ENCODE results near the gene CLEC16A.

The CLEC16A gene

DNA sequence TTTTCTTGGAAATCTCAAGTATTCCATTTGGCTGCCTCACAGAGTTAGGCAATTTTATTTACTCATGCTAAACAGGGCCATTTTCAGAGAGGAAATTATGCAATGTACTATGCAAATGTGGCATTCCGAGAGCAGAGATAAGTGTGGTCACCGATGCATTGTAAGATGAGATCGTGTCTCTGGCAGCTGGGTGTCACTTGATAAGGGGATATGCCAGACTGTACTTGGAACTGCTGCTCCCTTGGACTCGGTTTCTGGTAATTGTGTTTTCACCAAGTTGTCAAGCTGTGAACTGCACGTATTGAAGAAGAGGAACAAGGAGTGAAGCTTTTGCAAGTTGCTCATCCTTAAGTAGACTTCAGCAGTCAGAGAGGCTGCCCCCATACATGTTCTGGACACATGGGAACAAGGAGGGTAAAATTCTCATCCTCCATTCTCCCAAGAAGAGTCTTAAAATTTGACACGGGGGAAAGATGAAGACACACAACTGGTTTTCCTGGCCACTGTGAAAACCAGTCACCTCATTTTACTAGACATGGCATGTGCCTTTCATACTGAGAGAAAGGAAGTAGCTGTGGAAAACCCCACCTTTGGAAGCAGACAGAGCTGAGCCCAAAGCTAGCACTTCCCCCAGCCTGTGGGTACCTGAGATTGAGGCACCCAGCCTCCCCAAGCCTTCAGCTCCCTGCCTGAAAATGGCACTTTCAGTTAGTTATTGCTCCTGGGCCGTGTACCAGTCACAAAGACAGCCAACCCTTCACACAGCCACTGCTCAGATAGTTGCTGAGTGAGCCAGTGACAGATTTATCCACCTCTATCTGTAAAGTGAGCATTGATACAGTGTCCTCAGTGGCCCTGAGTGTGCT lies 160.9 kb downstream of the CLEC16A start:
- peak overlapping the region; percentile 39 to 64 for H3K27ac Mint-ChIP-seq
- ATAC-seq (replicated peaks) (peak; percentile 87), DNase-seq (no peak)
- H3K4me3 Mint-ChIP-seq: peak overlapping the region; percentile 23 to 41
- H3K9me3 Mint-ChIP-seq: no peaks in the 10 kb centered on the region
- peaks cover 2% of the 10 kb centered on the region for H3K36me3 Mint-ChIP-seq (ENCODE audit: insufficient read depth)
- H3K27me3 Mint-ChIP-seq: no peaks in the 10 kb centered on the region
- H3K4me1 Mint-ChIP-seq (ENCODE audit: low read depth in 2 of 2): peaks cover 14 to 25% of the 10 kb centered on the region in 2 donors

DNA sequence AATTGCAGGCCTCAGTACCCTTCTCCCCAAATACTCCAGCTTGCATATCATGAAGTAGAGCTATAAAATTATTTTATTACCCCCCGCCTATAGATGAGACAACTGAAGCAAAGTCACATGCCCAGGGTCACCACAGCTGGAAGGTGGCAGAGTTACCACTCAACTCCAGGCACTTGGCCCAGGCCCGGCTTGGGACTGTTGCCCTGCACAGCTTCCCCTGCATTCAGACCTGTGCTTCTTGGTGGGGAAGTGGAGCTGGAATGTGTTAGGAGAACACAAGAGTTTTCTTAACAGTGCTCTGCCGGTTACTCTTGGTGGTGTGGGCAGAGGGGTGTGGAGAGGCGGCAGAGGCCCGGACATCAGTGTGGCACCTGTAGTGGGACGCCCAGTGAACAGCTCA lies 162.4 kb downstream of the CLEC16A start:
- Mint-ChIP-seq H3K4me1 (ENCODE audit: low read depth in 2 of 2) (peaks cover 12 to 17% of the 10 kb centered on the region in 2 donors), H3K27ac (no peak overlapping the region)

DNA sequence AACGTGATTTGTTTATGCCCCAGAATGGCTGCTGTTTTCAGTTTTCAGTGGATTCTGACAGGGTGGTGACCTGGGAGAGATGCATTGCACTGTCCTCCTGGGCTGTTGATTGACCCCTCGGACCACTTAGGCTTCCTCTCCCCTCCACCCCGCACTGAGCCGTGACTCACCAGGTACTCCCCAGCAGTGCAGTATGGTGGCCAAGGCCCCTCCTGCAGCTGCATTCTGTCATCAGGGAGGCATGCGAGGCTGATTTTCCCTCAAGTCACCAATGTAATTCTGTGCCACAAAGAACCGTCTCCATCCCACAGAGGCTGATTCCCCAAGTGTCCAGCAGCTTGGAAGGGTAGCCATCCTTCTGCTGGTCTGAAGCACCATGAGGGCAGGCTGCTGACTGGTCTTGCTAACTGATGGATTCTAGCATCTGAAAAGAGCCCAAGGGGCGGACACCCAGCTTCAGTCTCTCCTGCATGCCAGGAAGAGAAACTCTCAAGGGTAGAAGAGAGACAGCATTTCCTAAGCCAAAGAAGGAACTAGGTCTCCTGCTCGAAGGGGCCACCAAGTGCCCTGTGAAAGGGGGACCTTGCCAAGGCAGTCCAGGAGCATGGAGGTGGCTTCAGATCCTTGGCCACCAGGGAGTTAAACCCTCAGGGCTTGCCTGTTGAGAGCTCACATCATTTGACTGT lies 163.6 kb downstream of the CLEC16A start:
- peak overlapping the region in 1 of 2 donors; percentile 32 for H3K27ac Mint-ChIP-seq
- no peaks in the 10 kb centered on the region for H3K27me3 Mint-ChIP-seq
- ATAC-seq (replicated peaks) (no peak), DNase-seq (no peak)
- peaks cover 14 to 20% of the 10 kb centered on the region in 2 donors for H3K4me1 Mint-ChIP-seq (ENCODE audit: low read depth in 2 of 2)
- H3K36me3 Mint-ChIP-seq (ENCODE audit: insufficient read depth): peaks cover 2% of the 10 kb centered on the region
- H3K4me3 Mint-ChIP-seq: no peak overlapping the region
- no peaks in the 10 kb centered on the region for H3K9me3 Mint-ChIP-seq

More for the DNA sequence above, 162.4 kb downstream of the CLEC16A start:
- DNase-seq (no peak), ATAC-seq (replicated peaks) (no peak)
- Mint-ChIP-seq H3K36me3 (ENCODE audit: insufficient read depth) (peaks cover 2% of the 10 kb centered on the region), H3K4me3 (no peak overlapping the region), H3K27me3 (no peaks in the 10 kb centered on the region), H3K9me3 (no peaks in the 10 kb centered on the region)

DNA sequence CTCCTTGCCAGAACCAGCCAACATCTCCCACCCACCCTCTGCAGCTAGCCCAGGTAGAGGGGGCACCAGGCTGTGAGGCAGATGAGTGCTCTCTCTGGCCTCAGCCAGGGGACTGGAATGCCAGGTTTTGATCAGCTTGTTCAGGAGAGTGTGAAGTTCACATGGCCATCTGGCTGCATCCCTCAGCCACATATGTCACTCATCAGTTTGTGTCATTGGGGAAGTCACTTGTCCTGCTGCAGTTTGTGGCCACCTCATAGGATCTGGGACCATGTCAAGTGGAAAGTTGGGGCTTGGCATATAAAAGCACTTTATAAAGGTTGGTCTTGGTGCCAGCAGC lies 164.1 kb downstream of the CLEC16A start:
- Mint-ChIP-seq H3K27ac (peak overlapping the region in 1 of 2 donors; percentile 32), H3K4me3 (no peak overlapping the region), H3K27me3 (no peaks in the 10 kb centered on the region), H3K9me3 (no peaks in the 10 kb centered on the region), H3K36me3 (ENCODE audit: insufficient read depth) (peaks cover 2% of the 10 kb centered on the region), H3K4me1 (ENCODE audit: low read depth in 2 of 2) (peaks cover 19 to 25% of the 10 kb centered on the region in 2 donors)
- ATAC-seq (replicated peaks) (no peak), DNase-seq (no peak)

DNA sequence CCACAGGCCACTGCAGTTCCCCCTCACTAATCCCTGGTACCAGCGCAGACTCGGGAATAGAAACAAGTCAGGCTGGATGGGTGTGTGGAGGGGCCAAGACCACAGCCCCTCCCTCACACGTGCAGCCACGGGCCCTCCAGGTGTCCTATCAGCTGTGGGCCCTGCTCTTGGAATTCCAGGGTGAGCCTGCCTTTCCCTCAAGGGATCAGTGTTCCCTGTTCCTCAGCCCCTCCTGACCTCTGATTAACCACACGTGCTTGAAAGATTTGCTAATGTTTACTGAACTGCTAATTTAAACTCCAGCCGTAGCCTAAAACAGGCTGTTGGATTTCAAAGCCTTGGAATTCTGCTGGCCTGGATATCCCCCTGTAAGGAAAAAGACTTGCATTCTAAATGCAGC lies 165.2 kb downstream of the CLEC16A start:
- peaks cover 28 to 30% of the 10 kb centered on the region in 2 donors for H3K4me1 Mint-ChIP-seq (ENCODE audit: low read depth in 2 of 2)
- no peak for DNase-seq
- peaks cover 2% of the 10 kb centered on the region for H3K36me3 Mint-ChIP-seq (ENCODE audit: insufficient read depth)
- H3K9me3 Mint-ChIP-seq: no peaks in the 10 kb centered on the region
- no peak overlapping the region for H3K4me3 Mint-ChIP-seq
- no peak overlapping the region for H3K27ac Mint-ChIP-seq
- ATAC-seq (replicated peaks): no peak
- no peaks in the 10 kb centered on the region for H3K27me3 Mint-ChIP-seq

DNA sequence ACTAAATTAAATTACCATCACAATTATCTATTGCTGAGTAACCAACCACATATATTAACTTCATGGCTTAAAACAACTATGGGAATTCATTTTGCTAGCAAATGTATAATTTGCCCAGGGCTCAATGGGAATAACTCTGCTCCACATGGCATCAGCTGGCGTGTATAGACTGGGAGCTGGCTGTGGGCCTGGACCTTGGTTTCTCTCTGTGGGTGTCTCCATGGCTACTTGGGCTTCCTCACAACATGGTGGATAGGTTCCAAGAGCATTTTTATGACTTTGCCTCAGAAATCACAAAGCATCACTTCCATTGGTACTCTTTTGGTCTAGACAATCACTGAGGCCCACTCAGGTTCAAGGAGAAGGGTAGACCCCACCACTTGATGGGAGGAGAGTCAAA lies 166.8 kb downstream of the CLEC16A start:
- Mint-ChIP-seq H3K4me3 (no peak overlapping the region), H3K36me3 (ENCODE audit: insufficient read depth) (no peaks in the 10 kb centered on the region), H3K4me1 (ENCODE audit: low read depth in 2 of 2) (peaks cover 24 to 26% of the 10 kb centered on the region in 2 donors), H3K9me3 (no peaks in the 10 kb centered on the region), H3K27ac (no peak overlapping the region), H3K27me3 (no peaks in the 10 kb centered on the region)
- ATAC-seq (replicated peaks): no peak
- no peak for DNase-seq

DNA sequence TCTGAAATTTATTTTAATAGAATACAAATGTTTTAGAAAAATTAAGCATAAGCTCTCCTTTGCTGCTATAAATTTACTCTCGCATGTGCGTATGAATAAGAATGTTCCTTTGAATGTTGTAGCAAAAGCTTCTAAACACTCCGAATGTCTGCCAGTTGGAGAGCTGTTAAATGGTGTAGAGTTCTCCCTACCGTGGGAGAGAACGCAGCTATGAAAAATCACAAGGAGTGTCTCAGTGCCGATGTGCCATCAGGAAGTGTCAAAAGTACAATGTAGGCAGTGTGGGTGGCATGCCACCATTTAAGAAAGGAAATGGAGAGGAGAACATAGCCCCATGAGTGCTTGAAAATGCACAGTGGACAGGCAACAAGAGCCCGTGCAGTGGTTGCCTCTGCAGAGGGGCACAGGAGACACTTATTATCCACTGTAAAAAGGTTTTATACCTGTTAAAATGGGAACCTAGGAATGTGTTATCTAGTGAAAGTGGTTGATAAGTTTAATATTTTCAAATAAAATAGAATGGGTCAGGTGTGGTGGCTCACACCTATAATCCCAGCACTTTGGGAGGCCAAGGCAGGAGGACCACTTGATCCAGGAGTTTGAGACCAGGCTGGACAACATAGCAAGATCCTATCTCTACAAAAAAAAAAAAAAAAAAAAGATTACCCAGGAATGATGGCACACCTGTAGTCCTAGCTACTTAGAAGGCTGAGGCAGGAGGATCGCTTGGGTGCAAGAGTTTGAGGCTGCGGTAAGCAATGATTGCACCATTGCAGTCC lies 167.7 kb downstream of the CLEC16A start:
- Mint-ChIP-seq H3K9me3 (no peaks in the 10 kb centered on the region), H3K4me3 (no peak overlapping the region), H3K27me3 (no peaks in the 10 kb centered on the region), H3K4me1 (ENCODE audit: low read depth in 2 of 2) (peaks cover 28 to 32% of the 10 kb centered on the region in 2 donors), H3K36me3 (ENCODE audit: insufficient read depth) (no peaks in the 10 kb centered on the region), H3K27ac (no peak overlapping the region)
- ATAC-seq (replicated peaks) (no peak), DNase-seq (no peak)

DNA sequence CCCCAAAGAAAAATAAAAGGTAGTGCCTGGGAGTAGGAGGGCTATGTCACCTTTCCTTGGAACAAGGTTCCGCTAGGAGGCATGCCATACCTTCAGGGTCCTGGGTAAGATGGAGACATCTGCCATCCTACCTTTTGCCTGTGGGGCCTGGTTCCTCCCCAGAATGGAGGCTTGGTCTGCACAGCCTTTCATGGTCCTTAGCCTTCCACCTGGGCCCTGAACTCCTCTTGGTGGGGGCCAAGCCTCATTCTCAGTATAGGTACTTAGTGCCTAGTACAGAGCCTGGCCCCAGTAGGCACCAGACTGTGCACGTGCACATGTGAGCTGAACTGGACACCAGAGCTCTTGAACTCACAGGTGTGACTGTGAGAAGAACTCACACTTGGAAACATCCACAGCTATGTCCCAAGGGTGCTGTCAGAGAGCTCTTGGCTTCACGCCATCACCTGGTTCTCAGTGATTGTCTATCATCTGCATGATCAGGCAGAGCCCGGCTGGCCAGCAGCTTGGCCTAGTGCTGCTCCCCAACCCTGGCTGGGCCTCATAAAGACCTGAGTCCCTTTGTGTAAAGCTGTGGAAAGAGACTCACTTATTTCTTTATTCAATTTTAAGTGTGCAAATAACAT lies 168.5 kb downstream of the CLEC16A start:
- DNase-seq: no peak
- H3K27ac Mint-ChIP-seq: peak overlapping the region in 1 of 2 donors; percentile 20
- no peaks in the 10 kb centered on the region for H3K9me3 Mint-ChIP-seq
- H3K36me3 Mint-ChIP-seq (ENCODE audit: insufficient read depth): peaks cover under 1% of the 10 kb centered on the region
- H3K27me3 Mint-ChIP-seq: no peaks in the 10 kb centered on the region
- H3K4me1 Mint-ChIP-seq (ENCODE audit: low read depth in 2 of 2): peaks cover 32 to 37% of the 10 kb centered on the region in 2 donors
- H3K4me3 Mint-ChIP-seq: peak overlapping the region in 1 of 2 donors; percentile 17
- no peak for ATAC-seq (replicated peaks)

DNA sequence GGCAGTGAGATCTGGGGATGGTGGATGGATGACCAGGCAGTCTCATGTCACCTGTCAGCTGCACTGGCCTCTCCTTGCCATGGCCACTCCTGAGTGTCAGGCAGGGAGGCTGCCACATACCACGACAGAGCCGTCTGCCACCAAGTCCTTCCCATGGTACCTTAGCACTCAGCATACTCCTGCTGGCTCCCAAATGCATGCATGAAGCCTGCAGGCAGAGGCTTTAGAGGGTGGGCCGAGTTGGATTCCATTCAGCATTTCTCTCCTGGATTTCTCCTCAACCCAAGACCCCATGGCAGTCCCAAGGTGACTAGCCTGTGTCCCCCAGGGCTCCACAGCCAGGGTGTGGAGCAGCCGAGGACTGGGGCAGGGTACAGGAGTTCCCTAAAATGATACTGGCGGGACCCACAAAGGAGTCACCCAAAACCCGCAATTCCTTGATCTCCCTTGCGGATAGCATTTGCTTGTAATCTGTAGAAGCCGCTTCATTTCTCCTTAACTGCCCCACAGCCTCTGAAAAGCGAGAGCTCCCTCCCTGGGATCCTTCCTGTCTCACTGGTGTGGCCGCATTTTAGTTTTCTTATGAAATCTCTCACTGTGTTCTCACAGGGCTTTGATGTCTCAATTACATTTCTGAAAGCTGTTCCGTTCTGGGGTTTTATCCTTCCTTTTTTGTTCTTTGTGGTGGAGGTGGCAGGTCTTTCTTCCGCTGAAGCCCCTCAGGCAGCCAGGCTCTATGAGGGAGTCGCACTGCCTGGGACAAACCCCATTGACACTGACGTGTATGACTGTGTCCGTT lies 170.2 kb downstream of the CLEC16A start:
- peak overlapping the region; percentile 84 to 89 for H3K27ac Mint-ChIP-seq
- H3K36me3 Mint-ChIP-seq (ENCODE audit: insufficient read depth): peaks cover 6% of the 10 kb centered on the region
- ATAC-seq (replicated peaks) (peak; percentile 86), DNase-seq (peak in 1 of 3 experiments; percentile 13)
- peaks cover 34 to 38% of the 10 kb centered on the region in 2 donors for H3K4me1 Mint-ChIP-seq (ENCODE audit: low read depth in 2 of 2)
- H3K4me3 Mint-ChIP-seq: peak overlapping the region; percentile 53 to 71
- H3K27me3 Mint-ChIP-seq: no peaks in the 10 kb centered on the region
- no peaks in the 10 kb centered on the region for H3K9me3 Mint-ChIP-seq

DNA sequence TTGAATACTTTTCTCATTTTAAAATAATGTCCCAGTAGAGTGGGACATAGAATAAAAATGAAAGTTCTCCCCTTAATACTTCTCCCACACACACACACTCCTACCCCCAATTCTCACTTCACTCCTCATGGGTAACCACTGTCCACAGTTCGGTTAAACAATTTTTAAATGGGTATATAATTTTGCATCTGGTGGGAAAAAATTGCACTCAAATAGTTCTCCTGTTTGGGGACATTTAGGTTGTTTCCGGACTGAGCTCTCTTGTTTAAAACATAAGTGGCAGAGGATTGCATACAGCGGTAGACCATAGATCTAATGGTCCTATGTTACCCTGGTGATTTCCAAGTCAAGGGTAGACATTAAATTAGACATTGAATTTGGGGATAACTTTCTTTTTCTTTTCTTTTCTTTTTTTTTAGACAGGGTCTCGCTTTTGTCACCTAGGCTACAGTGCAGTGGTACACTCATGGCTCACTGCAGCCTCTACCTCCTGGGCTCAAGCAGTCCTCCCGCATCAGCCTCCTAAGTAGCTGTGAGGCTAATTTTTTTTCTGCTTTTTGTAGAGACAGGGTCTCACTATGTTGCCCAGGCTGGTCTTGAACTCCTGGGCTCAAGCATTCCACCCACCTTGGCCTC lies 173.3 kb downstream of the CLEC16A start:
- DNase-seq: no peak
- H3K9me3 Mint-ChIP-seq: no peaks in the 10 kb centered on the region
- peaks cover 10% of the 10 kb centered on the region for H3K36me3 Mint-ChIP-seq (ENCODE audit: insufficient read depth)
- no peak overlapping the region for H3K4me3 Mint-ChIP-seq
- H3K4me1 Mint-ChIP-seq (ENCODE audit: low read depth in 2 of 2): peaks cover 32 to 38% of the 10 kb centered on the region in 2 donors
- peak overlapping the region in 1 of 2 donors; percentile 21 for H3K27ac Mint-ChIP-seq
- ATAC-seq (replicated peaks): no peak
- H3K27me3 Mint-ChIP-seq: no peaks in the 10 kb centered on the region

DNA sequence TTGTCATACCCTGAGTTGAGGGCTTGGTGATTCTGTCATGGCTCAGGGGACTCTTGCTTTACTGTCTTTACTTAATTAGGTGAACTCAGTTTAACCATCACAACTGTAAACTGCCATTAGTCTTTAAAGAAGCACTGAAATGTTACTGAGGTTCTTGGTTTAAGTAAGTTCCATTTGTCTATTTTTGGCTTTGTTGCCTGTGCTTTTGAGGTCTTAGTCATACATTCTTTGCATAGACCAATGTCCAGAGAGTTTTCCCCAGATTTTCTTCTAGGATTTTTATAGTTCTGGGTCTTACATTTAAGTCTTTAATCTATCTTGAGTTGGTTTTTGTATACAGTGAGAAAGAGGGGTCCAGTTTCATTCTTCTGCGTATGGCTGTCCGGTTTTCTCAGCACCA lies 174.1 kb downstream of the CLEC16A start:
- no peaks in the 10 kb centered on the region for H3K27me3 Mint-ChIP-seq
- no peaks in the 10 kb centered on the region for H3K9me3 Mint-ChIP-seq
- H3K36me3 Mint-ChIP-seq (ENCODE audit: insufficient read depth): peaks cover 17% of the 10 kb centered on the region
- no peak for ATAC-seq (replicated peaks)
- peaks cover 26 to 30% of the 10 kb centered on the region in 2 donors for H3K4me1 Mint-ChIP-seq (ENCODE audit: low read depth in 2 of 2)
- peak overlapping the region in 1 of 2 donors; percentile 21 for H3K27ac Mint-ChIP-seq
- no peak overlapping the region for H3K4me3 Mint-ChIP-seq
- DNase-seq: no peak

DNA sequence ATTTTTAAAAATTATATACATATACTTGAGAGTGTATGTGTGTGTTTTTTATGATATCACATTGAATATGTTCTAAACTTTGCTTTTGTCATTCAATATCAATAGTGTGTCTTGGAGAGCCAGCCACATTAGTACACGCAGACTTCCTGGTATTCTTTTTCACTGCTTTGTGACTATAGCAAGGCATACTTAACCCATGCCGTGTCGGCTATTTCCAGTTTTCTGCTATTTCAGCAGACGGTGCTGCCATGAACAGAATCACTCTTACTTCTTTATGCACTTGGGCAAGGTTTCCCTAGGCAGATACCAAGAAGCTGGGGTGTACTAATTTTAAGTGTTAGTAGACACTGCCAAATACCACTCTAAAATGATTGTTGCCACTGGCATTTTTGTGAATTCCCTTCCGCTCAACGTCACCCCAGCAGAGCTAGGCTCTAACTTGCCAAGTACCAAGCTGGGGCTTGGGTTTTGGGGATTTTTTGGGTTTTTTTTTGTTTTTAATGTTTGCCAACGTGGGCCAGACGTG lies 176.8 kb downstream of the CLEC16A start:
- Mint-ChIP-seq H3K27ac (no peak overlapping the region), H3K27me3 (no peaks in the 10 kb centered on the region), H3K4me3 (no peak overlapping the region), H3K36me3 (ENCODE audit: insufficient read depth) (peaks cover 28% of the 10 kb centered on the region), H3K4me1 (ENCODE audit: low read depth in 2 of 2) (peaks cover 11 to 13% of the 10 kb centered on the region in 2 donors), H3K9me3 (no peaks in the 10 kb centered on the region)
- ATAC-seq (replicated peaks) (no peak), DNase-seq (no peak)

Measured in effector memory CD8-positive, alpha-beta T cell (primary cell).